Activated CD4-positive, alpha-beta T cell treated with anti-CD3 and anti-CD28 coated beads for 48 hours (primary cell): ENCODE results near the gene CUBN.

Experiments used
- DNase-seq: peaks from one replicate; pipeline ENCODE4 v3.0.0-alpha.2; 2020

CUBN gene

DNA sequence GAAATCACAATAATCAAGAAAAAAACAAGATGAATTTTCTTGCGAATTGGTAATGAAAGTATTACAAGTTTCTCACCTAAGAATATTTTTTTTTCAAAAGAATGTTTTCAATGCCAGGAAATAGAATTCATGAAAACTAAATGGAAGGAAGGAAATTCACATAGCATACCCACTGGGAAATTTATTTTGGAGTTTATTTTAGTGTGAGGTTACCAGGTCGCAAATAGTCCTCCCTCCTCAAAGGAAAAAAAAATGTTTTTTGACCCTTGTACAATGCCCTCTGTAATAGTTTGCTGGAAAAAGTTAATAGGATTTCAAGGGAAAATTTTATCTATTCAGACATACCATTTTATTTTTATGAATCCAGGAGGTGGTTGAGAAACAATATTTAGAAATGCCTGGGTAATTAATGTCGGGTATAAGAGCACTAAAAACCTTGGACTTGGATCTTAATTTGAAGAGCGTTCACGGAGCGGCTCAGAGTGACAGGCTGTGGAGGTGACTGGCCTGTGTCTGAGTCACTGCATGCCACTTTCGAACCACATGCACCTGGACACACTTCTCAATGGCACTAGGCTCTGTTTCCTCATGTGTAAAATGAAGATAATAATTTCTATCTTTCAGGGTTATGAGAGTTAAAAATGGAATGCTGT lies 28.2 kb downstream of the CUBN start:
- no peak for DNase-seq

DNA sequence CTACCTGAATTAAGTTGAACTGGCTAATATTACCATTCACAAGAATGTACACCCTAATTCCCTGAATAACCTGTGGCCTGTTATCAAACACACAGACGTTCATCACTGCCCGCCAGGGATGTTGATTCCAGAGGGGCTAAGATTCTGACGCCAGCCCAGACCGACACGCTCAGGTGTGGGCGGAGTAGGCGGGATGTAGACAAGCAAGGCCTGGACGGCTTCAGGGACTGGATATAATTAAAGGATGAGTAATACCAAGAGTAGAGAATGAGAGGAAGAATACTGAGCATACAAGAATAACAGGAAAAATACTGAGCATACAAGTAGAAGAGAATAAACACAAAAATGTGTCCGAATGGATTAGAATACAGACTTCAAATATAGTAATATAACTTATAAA lies 29.0 kb downstream of the CUBN start:
- no peak for DNase-seq

DNA sequence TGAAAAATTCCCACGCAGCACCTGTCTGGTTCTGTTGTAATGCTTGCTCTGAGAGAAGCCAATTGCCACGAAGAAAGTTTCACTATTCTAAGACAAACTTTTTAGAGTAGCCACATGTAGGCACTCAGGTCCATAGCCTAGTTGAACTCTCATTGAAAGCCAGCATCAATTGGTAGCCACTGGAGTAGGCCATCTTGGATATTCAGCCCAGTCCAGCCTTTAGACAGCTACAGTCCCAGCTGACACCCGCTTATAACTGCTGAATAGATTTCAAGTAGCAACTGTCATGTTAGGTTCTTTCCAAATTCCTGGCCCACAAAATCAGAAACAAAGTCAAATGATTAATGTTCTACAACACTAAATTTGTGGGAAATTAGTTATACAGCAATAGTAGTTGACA lies 31.6 kb downstream of the CUBN start:
- no peak for DNase-seq

DNA sequence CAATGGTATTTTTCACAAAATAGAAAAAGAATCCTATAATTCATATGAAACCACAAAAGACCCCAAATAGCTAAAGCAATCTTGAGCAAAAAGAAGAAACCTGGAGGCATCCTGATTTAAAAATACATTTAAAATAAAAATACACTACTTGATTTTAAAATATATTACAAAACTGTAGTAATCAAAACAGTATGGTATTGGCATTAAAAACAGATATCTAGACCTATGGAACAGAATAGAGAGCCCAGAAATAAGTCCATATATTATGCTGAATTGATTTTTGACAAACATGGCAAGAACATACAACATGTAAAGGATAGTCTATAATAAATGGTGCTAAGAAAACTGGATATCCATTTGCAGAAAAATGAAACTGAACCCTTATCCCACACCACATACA lies 34.8 kb downstream of the CUBN start:
- no peak for DNase-seq

DNA sequence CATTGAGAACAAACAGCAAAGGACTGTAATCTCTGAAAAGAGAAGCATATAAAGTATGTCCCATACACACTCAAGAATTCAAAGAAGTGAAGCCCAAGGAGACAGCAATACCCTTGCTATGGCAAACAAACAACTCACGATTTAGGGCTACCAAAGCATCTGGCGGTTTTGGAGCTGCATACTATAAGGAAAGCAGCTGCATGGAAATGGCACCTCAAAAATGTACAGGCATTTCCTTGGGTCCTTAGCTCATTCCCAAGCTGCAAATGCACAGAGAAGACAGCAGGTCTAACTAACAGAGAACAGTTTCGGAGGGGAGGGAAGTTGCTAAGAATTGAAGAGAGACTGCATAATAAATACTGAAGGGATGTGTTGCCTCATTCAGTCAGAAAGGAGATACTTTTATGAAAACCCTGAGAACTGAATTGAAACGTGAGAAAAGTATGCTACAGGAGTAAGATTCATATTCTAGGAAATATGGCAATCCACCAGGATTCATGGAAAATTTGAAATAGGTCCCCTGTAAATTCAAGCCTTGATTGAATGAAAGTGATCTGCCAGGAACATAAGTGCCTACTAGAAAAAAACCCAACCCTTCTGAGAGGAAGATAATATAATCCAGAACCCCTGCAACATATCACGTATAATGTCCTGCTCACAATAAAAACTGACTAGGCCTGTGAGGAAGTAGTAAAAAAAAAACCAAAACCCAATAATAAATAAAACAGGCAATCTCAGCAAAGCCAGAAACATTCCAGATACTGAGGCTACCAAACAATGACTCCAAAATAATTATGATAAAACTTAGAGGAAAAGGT lies 36.4 kb downstream of the CUBN start:
- no peak for DNase-seq

DNA sequence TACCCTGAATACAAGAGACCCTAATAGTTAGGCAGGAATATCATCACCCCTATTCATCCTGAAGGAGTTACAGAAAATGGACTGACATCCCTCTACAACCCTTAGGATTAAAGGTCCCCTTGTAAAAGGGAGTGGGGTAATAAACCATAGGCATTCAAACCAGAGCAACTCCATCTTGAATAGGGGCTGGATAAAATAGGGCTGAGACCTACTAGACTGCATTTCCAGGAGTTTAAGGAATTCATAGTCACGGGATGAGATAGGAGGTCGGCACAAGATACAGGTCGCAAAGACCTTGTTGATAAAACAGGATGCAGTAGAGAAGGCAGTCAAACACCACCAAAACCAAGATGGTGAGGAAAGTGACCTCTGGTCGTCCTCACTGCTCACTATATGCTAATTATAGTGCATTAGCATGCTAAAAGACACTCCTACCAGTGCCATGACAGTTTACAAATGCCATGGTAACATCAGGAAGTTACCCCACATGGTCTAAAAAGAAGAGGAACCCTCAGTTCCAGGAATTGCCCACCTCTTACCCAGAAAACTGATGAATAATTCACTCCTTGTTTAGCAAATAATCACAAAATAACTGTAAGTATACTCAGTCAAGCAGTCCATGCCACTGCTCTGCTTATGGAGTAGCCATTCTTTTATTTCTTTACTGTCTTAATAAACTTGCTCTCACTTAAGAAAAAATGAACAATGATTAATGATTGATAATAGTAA lies 37.2 kb downstream of the CUBN start:
- no peak for DNase-seq

DNA sequence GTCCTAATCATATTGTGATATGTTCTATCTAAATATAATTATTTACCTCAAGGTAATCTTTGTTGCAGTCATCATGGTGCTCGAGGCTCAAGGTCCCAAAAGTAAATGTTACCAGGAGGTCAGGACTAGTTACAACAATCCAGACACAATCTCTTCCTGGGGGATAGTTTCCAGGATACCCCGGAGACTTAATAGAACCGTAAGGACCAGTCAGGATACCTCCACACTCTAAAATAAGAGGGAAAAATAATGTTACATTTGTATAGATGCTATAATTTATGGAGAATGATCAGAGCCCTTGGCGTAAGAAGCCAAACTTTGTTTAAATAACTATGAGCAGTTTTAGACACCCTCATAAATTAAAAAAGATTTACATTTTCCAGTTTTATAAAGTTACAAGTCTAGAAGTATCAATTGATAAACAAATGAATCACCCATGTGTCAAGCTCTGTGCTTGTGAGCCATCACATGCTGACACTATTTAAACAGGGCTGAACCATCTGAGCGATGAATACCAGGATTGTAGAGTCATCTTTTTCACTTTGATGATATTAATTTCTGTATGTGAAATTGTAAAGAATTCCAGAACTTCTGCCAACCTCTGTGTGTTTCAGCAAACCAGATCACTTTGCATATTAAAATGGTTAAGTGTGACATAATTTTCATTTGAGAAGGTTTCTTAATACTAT lies 41.3 kb downstream of the CUBN start:
- no peak for DNase-seq

DNA sequence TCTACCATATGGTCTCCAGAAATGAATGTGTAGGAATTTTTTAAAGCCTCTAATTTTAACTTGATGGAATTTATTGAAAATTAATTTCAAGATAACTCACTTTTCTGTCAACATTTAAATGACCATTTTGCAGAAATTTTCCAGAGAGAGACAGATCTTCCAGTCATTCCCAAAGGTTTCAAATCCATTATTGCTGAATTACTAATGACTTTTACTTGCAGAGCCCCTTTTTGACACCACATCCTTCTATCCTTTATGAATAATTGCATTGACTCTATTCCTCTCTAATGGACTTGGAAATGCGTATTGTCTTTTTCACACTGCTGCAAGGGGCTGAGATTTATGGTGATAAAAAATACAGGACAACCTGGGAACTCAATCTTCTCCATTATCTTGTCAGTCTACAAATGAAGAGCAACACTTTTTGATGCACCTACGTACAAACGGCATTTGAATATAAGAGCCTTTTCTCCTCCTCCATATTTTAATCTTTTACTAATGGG lies 42.7 kb downstream of the CUBN start:
- DNase-seq: no peak

DNA sequence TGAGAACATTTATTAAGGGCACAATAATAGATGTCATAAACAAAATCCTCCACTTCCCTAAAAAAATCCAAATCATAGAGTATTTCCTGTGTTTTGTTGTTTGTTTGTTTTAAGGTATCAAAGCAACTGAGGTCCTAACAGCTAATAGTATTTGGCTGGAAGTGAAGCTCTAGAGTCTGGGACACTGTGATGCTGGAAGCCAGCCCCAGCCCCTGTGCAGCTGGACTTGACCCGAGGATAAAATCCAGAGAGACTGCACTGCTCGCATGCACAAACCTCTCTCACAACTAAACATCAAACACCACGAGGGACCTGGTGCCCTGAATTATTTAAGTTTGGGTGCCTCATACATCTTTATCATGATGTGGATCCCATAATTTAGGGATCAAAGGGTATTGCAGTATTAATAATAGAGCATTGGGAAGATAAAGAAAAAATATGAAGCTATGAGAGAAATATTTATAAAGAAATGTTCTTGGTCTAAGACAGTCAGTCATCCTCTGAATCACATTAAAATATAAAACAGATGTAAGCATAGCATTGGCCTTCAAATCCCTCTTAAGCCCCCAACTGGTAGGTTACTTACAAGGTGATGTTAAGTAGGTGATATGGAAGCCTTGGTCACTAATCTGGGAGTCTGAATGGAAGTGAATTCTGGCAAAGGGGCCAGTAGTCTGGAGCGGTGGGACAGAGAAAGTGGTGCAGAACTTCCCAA lies 44.4 kb downstream of the CUBN start:
- no peak for DNase-seq

DNA sequence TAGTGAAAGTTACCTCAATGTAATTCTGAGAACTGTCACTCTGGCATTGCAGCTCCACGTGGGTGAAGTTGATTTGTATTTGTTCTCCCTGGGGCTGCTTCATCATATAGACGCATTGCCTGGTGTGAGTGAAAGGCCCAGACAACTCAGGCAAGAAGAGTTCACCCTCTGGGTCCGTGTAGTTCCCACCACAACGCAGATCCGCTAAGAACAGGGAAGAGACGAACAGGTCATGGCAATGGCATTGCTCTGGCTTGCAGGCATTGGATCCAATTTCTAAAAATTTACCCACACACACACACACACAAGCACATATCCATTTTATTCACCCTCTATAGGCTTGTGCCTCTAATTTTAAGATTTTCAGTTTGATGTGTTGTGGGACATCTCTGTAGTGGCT lies 45.4 kb downstream of the CUBN start:
- no peak for DNase-seq

DNA sequence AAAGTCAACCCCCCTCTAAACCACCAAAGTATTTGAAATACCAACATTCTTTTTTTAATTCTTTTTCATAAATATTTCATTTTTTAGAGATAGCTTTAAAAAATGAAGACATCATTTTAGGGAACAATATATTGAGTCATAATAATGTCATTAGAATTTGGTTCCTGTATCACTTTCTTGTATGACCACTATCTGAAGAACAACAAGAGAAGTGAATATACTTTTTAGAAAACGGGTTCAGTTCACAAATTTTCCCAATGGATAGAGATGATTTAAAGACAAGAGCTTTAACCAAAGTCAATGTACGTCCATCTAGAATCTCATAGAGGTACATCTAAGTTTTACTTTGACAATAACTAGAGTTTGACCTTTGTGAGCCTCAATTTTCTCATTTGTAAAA lies 48.2 kb downstream of the CUBN start:
- no peak for DNase-seq

DNA sequence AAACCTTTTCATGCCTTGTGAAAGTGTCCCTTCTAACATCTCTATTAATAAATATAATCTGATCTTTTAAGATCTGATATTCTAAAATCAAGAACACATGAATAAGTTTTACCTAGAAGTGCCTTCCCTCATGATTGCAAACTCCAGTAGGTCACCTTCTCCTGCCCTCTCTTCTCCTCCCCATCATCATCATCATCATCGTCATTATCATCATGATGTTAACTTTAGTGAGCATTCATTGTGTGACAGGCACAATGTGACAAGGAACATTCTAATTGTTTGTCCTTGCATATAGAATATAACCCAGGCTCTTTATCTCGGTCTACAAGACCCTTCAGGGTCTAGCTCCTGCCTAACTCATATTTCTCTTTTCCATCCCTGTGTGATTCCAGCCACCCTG lies 51.7 kb downstream of the CUBN start:
- no peak for DNase-seq

DNA sequence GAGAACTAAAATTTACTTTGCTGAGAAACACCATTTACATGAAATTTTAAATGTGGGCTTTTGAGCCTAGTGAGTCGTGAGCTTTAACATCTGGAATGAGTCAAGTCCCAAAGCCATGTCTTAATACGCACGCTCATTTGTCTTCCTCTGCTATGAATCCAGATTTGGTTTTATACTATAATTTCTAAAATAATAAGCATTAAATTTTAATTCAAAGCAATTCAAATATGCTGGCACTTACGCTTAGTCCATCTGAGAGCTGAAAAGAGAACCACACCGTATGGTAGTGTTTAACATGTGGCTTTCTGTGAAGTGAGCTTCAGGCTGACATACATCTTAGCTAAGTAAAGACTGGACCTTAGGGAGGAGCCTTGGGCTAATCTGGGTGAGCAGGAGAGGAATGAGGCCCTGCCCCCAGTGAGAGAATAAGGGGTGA lies 52.2 kb downstream of the CUBN start:
- no peak for DNase-seq

DNA sequence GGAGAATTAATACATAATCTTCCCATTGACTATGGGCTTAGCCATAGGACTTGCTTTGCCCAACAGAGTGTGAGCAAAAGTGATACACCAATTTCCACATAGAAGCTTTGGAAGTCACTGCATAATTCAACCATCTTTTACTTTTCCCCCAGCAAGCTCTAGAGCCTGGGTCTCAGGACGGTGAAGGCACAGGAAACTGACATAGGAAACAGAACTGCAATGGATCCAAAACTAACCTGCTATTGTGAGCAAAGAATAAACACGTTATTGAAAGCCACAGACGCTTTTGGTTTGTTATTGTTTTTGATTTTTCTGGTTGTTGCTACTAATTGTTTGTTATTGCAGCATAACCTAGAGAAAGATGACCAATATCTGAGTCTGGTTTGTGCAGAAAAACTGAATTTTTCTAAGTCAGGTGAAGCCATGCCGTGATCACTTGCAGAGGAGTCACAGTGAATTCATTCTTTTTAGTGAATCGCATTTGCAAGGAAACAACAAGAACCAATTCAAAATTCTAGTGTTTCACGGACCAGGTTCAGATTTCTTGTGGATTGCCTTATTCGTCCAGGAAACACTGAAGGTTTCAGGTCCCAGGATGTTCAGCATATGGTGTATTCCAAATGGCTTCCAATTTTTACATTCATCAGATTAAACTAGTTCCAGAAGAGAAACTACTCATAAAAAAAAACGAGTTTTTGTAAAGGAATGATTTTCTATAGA lies 52.8 kb downstream of the CUBN start:
- no peak for DNase-seq

DNA sequence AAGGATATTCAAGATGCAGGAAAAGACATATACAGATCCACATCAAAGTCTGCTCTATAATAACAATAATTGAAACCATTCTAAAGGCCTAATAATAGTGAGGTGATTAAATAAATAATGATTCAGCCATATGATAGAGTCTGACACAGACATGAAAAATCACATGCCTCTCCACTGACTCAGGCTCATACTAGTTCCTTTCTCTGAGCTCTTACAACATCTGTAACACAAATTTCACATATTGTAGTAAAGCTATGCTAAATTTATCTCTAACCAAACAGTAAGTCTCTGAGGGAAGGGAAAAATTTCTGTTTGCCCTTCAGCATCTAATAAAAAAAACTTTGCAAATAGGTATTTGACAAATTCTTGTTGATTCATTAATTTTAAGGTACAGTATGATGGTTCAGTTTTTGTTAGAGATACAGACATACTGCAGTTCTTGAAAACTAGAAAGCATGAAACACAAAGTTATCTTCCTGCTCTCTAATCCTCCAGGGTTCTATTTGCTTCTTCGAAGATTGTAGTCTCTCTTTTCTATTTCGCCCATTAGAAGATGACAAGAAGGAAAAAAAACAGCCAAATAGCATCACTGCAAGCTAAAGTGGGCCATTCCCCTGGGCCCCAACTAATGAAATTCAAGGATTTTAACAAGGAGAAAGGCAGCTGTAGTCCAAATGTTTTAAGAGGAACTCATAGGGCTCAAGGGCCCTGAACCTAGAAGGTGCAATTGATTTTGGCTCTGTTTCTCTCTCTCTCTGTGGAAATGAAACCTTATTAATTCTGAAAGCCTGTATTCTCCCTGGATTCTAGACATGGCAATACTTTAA lies 53.9 kb downstream of the CUBN start:
- no peak for DNase-seq

DNA sequence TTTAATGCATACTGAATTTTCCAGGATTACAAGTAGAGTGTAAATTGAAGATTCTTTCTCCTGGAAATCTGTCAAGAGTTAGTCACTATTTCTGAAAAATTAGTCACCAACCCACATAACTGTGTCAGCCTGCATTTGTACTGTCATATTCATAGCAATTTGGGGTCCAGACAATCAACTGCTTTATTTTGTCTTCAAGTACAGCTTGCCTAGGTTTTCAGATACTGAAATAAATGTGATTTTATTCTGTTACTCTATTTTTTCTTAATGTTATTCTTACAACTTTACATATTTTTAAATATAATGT lies 55.1 kb downstream of the CUBN start:
- DNase-seq: no peak

DNA sequence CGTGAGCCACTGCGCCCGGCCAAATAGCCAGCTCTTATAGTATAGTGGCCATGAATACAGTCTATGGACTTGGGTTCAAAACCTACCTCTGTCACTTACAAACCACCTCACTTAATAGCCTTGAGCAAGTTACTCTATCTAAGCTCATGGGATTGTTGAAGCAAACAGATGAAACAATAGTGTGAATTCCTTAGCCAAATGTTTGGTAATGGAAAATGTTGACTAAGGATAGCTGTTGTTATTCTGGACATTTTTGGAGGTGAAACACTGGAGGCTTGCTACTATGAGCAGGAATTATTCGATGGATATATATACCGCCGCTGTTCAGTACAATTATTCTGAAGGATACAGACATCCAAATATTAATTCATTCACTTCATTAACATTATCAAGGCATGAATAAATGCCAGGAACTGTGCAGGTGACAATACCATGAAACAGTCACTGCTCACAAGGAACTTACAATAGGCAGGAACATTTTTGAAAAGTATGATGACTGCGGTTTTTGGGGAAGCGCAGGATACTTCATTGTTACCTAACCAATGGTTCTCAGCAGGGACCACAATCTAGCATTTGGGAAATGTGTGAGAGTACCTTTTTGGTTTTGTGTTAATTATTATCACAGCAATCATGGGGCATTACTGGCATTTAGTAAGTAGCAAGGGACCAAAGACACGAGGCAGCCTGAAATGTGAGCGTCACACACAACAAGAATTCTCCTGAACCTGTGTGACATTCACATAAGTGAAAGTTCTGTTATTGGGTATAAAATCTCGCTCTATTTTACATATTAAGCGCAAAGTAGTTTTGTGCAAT lies 55.7 kb downstream of the CUBN start:
- no peak for DNase-seq

DNA sequence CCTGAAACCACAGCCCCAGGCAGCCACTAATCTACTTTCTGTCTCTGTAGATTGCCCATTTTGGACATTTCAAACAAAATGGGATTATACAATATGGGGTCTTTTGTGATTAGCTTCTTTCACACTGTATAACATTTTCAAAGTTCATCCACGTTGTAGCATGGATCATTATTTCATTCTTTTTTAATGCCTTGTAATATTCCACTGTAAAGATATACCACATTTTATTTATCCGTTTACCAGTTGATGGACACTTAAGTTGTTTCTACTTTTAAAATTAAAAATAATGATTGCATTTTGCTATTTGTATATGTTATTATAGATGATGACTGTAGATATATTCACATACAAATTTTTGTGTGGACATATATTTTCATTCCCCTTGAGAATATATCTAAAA lies 60.7 kb downstream of the CUBN start:
- DNase-seq: no peak

DNA sequence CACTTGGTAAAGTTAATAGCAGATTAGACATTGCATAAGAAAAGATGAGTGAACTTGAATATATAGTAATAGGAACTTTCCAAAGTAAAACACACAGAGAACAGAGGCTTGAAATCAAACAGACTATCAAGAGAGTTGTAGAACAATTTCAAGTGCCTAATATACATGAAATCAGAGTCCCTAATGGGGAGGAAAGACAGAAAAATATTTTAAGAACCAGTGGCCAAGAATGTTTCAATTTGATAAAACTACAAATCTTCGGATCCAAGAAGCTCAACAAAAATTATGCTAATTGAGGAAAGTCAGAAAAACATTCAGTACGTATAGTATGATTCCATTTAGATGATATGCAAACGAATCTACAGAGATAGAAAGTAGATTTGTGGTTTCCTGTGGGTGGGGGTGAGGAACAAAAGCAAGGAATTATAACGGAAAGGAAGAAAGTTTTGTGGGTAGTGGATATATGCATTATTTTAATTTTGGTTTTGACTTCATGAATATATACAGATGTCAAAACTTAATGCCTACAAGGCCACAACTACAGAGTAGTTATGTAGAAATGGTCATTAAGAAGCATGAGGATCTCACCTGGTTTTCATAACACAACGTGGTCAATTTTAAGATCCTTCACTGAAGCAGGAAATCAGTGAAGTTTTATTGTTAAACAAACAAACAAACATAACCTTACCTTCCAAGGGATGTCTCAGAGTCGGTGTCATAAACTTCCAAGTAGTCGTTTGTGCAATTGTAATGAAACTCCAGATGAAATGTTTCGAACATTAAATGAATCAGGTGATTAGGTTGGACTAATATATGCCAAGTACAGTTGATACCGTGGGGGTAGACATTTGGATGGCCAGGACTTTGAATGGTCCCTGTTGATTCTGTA lies 62.0 kb downstream of the CUBN start:
- no peak for DNase-seq
